AG04449 (cell line): Measurements from ENCODE around the gene BNIP3.

ENCODE experiments used
- CTCF ChIA-PET: fragments of 350-600 bp; formaldehyde crosslinking; extraction: SDS; loops from one replicate; lab custom pipeline; 2021; ENCODE audit warnings: antibody characterized with exemption; lab: Yijun Ruan, JAX
- POLR2A ChIA-PET: fragments of 400-600, 350-600 bp; formaldehyde crosslinking; extraction: SDS; loops from one replicate; lab custom pipeline; 2020; ENCODE audit warnings: antibody characterized with exemption, inconsistent platforms; lab: Yijun Ruan, JAX
- DNase-seq: peaks from one replicate; pipeline ENCODE4 v3.0.0-alpha.2; 2010; ENCODE audit warnings: low read depth, low spot score
- H3K4me3 ChIP-seq: 2 replicates; pipeline ENCODE4 v1.5.1; 2011; ENCODE audit warnings: low read depth, mild to moderate bottlenecking, control low read depth, low read length
- CTCF ChIP-seq: IDR thresholded peaks from one replicate; pipeline ENCODE4 v1.5.1; 2011; ENCODE audit warnings: mild to moderate bottlenecking, moderate library complexity, low read length, control low read depth, inconsistent platforms; ENCODE audit not compliant: insufficient read depth; ENCODE audit errors: missing control alignments

Gene BNIP3

GRCh38 chr10:132006966-132007365 lies 25.2 kb upstream of the BNIP3 start:
- POLR2A ChIA-PET: no interaction called here
- CTCF ChIA-PET: interaction anchor here (1.1 kb wide), 1 partner anchor 16 kb away, joined by 4 read pairs; no protein-coding TSS in a partner anchor
- DNase-seq: no peak
- no peak overlapping the region for H3K4me3 ChIP-seq
- no peak for TF ChIP-seq CTCF

- ChIA-PET CTCF (interaction anchor here (0.7 kb wide), 1 partner anchor 16 kb away, joined by 3 read pairs; no protein-coding TSS in a partner anchor), POLR2A (no interaction called here)
- H3K4me3 ChIP-seq: no peak overlapping the region
- TF ChIP-seq CTCF: no peak
- DNase-seq: no peak
Observed at GRCh38 chr10:132005147-132005546, 23.4 kb upstream of the BNIP3 start.

GRCh38 chr10:132004052-132004451 lies 22.3 kb upstream of the BNIP3 start:
- no peak overlapping the region for H3K4me3 ChIP-seq
- TF ChIP-seq CTCF: no peak
- ChIA-PET POLR2A (no interaction called here), CTCF (no interaction called here)
- no peak for DNase-seq

GRCh38 chr10:132003282-132003924 lies 21.7 kb upstream of the BNIP3 start:
- POLR2A ChIA-PET: no interaction called here
- no peak for TF ChIP-seq CTCF
- no peak for DNase-seq
- no peak overlapping the region for H3K4me3 ChIP-seq
- CTCF ChIA-PET: no interaction called here

- TF ChIP-seq CTCF: no peak
- POLR2A ChIA-PET: no interaction called here
Observed at GRCh38 chr10:132002004-132002403, 20.3 kb upstream of the BNIP3 start.

GRCh38 chr10:132001238-132001972 lies 19.7 kb upstream of the BNIP3 start:
- no peak for TF ChIP-seq CTCF
- no peak overlapping the region for H3K4me3 ChIP-seq
- CTCF ChIA-PET: interaction anchor here (0.9 to 2.9 kb wide), 2 partner anchors 21 to 116 kb away, joined by 3 to 17 read pairs; no protein-coding TSS in a partner anchor
- DNase-seq: no peak
- POLR2A ChIA-PET: no interaction called here

More at GRCh38 chr10:132002004-132002403, 20.3 kb upstream of the BNIP3 start:
- CTCF ChIA-PET: interaction anchor here (0.9 to 2.9 kb wide), 2 partner anchors 21 to 116 kb away, joined by 3 to 17 read pairs; no protein-coding TSS in a partner anchor
- no peak for DNase-seq
- H3K4me3 ChIP-seq: no peak overlapping the region
